A673 (cell line): Measurements from ENCODE around the gene SPACA4.

Source experiments
- CTCF ChIP-seq: fragments of 300-800, 200-600 bp; sonication (generic); conservative IDR thresholded peaks from 2 replicates; pipeline ENCODE4 v1.5.1; 2017; ENCODE audit warnings: low read depth, mild to moderate bottlenecking, antibody characterized with exemption, low read length, moderate library complexity, mixed read lengths
- EZH2 ChIP-seq: fragments of 200-600 bp; sonication (generic); IDR thresholded peaks from 2 replicates; pipeline ENCODE4 v1.6.1; 2017; ENCODE audit warnings: borderline replicate concordance, low read depth, mild to moderate bottlenecking, mixed read lengths, antibody characterized with exemption, low read length; ENCODE audit not compliant: poor library complexity, severe bottlenecking

DNA sequence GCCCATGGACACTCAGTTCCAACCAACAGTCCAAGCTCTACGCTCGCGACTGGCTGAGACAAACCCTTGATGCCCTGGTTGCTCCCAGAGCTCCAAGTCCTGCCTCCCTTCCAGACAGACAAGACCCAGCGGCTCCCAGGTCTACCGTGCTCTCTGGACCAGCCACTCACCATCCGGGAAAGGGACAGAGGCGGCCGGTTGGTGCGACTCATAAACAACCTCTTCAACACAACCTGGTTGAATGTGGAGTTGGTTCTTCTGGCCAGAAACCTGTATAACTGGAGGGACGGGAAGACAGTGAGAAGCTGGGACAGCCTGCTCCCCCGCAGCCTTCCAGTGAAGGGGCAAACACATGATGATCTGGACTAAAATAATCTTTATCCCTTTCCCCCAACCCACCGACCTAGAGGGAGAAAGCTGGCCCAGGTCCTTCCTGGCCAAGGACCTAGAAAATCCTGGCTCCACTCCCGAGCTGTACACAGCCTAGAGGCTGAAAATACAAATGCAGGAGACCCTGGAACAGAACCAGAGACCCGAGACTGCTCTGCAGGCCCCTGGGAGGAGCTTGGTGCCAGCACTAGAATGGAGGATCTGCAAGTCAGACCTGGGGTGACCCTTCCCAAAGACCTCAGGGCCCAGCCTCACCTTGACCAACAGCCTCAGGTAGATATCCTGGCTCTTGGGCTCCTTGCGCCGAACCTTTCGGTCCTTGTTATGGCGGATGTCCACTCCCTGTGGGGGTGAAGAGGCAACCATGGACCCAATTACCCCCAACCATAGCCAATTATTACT lies 10.8 kb downstream of the SPACA4 start:
- TF ChIP-seq CTCF (no peak), EZH2 (no peak)
